Colonic mucosa (tissue), 4 donors: ENCODE results near the gene SUSD1. TPM values are rescaled to one million over a fixed set of nuclear protein-coding genes. Genes with fewer than 3 reads are reported as not detected.

ENCODE experiments used
- DNase-seq: peaks from one replicate; pipeline ENCODE4 v3.0.0-alpha.2; 2020
- H3K27ac ChIP-seq: fragments of 200-600 bp; one replicate; pipeline ENCODE4 v1.8.0; 2021
- H3K27me3 ChIP-seq: fragments of 200-600 bp; one replicate; pipeline ENCODE4 v1.8.0; 2021
- H3K36me3 ChIP-seq: fragments of 200-600 bp; one replicate; pipeline ENCODE4 v1.8.0; 2021
- H3K4me1 ChIP-seq: fragments of 200-600 bp; one replicate; pipeline ENCODE4 v1.8.0; 2021; ENCODE audit warnings: mild to moderate bottlenecking
- H3K4me3 ChIP-seq: fragments of 200-600 bp; one replicate; pipeline ENCODE4 v1.8.0; 2021
- H3K9ac ChIP-seq, 2 donors: one replicate each; pipeline ENCODE4 v1.7.0; 2013; ENCODE audit warnings: control low read depth in 2 of 2, low read depth in 2 of 2, low read length in 2 of 2
- H3K9me3 ChIP-seq: fragments of 200-600 bp; one replicate; pipeline ENCODE4 v1.8.0; 2021
- CTCF ChIP-seq: fragments of 200-600 bp; IDR thresholded peaks from one replicate; pipeline ENCODE4 v1.8.0; 2022; ENCODE audit warnings: antibody characterized with exemption, mild to moderate bottlenecking
- intact Hi-C: fragments of 100-400 bp; cut with DNase I; formaldehyde crosslinking; loops from one replicate; pipeline ENCODE4 v1.14.1; 2022
- total RNA-seq, 2 donors: library from RNA; stranded (reverse); fragmentation: NEBNext Ultra II Directional in 1 of 2; extraction: Animal tissue kit (Norgen Biotek cat#: 25700) in 1 of 2; gene quantifications; one replicate each; pipeline ENCODE4 v1.2.1, GENCODE V29; 2021
- donor health status: healthy.
- donor health status: DM: no; HTN: no; CAD: no.
- donor health status: DM: no; HTN: no; CAD: no.

The SUSD1 gene
- total RNA-seq, 2 donors from 2014 or later: 23.3 to 25.1 TPM

- TF ChIP-seq CTCF: no peak
- DNase-seq: no peak
- no peak overlapping the region for H3K9ac ChIP-seq
- no peaks in the 10 kb centered on the region for H3K9me3 ChIP-seq
- intact Hi-C loops: no loop called here
- no peak overlapping the region for H3K27ac ChIP-seq
- no peaks in the 10 kb centered on the region for H3K4me1 ChIP-seq
- no peak overlapping the region for H3K4me3 ChIP-seq
- no peaks in the 10 kb centered on the region for H3K36me3 ChIP-seq
- H3K27me3 ChIP-seq: no peaks in the 10 kb centered on the region
These were observed 70.2 kb downstream of the SUSD1 start for GRCh38 chr9:112104901-112105300.

GRCh38 chr9:112104401-112104800 is 70.7 kb downstream of the SUSD1 start:
- H3K9ac ChIP-seq: no peak overlapping the region
- intact Hi-C loops: no loop called here
- no peak overlapping the region for H3K4me3 ChIP-seq
- no peaks in the 10 kb centered on the region for H3K36me3 ChIP-seq
- peak; percentile 14 for DNase-seq
- H3K4me1 ChIP-seq: no peaks in the 10 kb centered on the region
- H3K27ac ChIP-seq: no peak overlapping the region
- no peaks in the 10 kb centered on the region for H3K27me3 ChIP-seq
- TF ChIP-seq CTCF: no peak
- H3K9me3 ChIP-seq: no peaks in the 10 kb centered on the region

- no peaks in the 10 kb centered on the region for H3K9me3 ChIP-seq
- no peaks in the 10 kb centered on the region for H3K27me3 ChIP-seq
- no peak for DNase-seq
- H3K4me3 ChIP-seq: no peak overlapping the region
- no peaks in the 10 kb centered on the region for H3K36me3 ChIP-seq
- H3K9ac ChIP-seq: no peak overlapping the region
- no peak for TF ChIP-seq CTCF
- intact Hi-C loops: no loop called here
- H3K4me1 ChIP-seq: no peaks in the 10 kb centered on the region
- H3K27ac ChIP-seq: no peak overlapping the region
These were observed 71.7 kb downstream of the SUSD1 start for GRCh38 chr9:112103405-112103804.

GRCh38 chr9:112097712-112098688 is 77.1 kb downstream of the SUSD1 start:
- peak; percentile 89 for TF ChIP-seq CTCF
- no peaks in the 10 kb centered on the region for H3K4me1 ChIP-seq
- no peak overlapping the region for H3K4me3 ChIP-seq
- H3K9me3 ChIP-seq: no peaks in the 10 kb centered on the region
- H3K36me3 ChIP-seq: no peaks in the 10 kb centered on the region
- no peak overlapping the region for H3K27ac ChIP-seq
- no peaks in the 10 kb centered on the region for H3K27me3 ChIP-seq
- intact Hi-C loops: loop anchor here (2.0 kb wide), 1 partner anchor 263 kb away; no protein-coding TSS in a partner anchor
- peak; percentile 77 for DNase-seq
- no peak overlapping the region for H3K9ac ChIP-seq

GRCh38 chr9:112094948-112095681 is 80.0 kb downstream of the SUSD1 start:
- H3K36me3 ChIP-seq: no peaks in the 10 kb centered on the region
- H3K27ac ChIP-seq: peak overlapping the region; percentile 34
- peak overlapping the region in 1 of 2 donors; percentile 21 for H3K9ac ChIP-seq
- no peak overlapping the region for H3K4me3 ChIP-seq
- intact Hi-C loops: no loop called here
- DNase-seq: peak; percentile 18
- H3K4me1 ChIP-seq: no peaks in the 10 kb centered on the region
- no peak for TF ChIP-seq CTCF
- H3K9me3 ChIP-seq: no peaks in the 10 kb centered on the region
- H3K27me3 ChIP-seq: no peaks in the 10 kb centered on the region
